HG02885 (cell line): ENCODE measurements around the gene SCN5A.

Experiments
- ATAC-seq: cut with Tn5 transposase; IDR thresholded peaks from one replicate; pipeline ENCODE4 v1.9.1; 2021; ENCODE audit warnings: mild to moderate bottlenecking; ENCODE audit not compliant: unreplicated experiment, poor library complexity

The SCN5A gene

GRCh38 chr3:38564631-38565338 lies 84.7 kb downstream of the SCN5A start:
- no peak for ATAC-seq

DNA sequence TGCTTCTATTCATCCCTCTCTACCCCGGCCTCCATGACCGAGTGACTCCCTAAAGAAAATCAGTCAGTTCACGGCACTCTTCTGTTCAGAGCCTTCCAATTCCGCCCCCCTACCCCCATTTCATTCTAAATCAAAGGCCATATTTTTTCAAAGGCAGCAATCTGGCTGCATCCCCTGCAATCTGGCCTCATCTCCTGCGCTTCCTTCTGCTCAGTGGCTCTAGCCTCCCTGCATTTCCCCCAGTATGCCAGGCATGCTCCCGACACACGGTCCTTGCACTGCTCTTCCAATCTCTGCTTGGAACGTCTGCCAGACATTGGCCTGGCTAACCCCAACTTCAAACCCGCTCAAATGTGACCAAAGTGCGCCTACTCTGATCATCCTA lies 85.6 kb downstream of the SCN5A start:
- no peak for ATAC-seq

- ATAC-seq: no peak
These were observed 86.2 kb downstream of the SCN5A start for GRCh38 chr3:38563070-38563885.

DNA sequence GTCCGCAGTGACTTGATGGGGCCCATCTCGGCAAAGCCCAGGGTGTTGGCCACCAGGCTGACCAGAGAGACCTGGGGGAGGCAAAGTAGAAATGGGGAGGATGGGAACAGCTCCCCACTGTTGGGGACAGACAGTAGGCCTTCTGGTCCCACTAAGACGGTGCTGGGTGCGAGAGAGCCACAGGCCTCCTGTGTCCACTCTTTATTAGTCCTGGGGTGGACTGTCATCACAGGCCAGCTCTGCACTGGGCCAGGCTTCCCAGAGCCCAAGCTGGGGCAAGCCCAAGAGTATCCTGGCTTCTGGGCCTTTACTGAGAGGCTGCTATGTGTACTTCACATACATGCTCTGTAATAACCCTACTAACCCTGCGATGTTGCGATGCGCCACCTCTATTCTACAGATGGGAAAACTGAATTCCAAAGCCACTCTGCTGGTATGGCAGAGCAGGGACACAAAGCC lies 87.0 kb downstream of the SCN5A start:
- no peak for ATAC-seq

- ATAC-seq: no peak
These were observed 87.6 kb downstream of the SCN5A start for GRCh38 chr3:38561746-38562466.

DNA sequence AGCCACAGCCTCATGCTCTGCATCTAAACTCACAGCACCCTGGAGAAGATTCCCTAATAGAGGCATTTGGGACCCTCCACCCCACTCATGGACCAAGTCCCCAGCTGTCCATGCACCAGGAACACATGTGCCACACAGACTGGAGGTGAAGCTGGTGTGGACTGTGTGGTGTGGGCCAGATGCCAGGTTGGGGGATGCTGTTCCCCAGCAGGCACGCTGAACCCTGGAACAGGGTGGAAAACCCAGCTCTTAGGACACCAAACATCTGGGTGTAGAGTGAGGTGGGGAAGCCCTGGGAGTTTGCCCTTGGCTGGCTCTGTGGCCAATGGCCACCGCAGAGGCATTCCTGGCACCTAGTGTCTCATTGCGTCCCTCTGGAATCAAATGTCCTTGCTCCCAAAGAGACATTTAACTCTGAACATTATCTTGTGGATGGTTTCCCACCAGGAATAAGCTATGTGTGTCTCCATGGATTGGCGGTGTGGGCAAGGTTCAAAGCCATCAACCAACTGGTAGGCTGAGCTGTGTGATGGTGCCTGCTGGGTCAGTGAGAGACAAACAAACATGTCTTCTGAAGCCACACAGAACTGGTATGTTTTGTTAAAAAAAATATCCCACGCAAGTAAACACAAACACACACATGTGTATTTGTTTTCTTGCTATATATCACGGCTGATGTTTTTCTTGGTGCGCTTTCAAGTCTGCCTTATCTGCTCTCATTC lies 88.3 kb downstream of the SCN5A start:
- ATAC-seq: no peak

- ATAC-seq: no peak
These were observed 89.2 kb downstream of the SCN5A start for GRCh38 chr3:38560284-38560683.

- ATAC-seq: no peak
These were observed 90.6 kb downstream of the SCN5A start for GRCh38 chr3:38558864-38559263.

GRCh38 chr3:38556640-38557358 lies 92.7 kb downstream of the SCN5A start:
- ATAC-seq: no peak

DNA sequence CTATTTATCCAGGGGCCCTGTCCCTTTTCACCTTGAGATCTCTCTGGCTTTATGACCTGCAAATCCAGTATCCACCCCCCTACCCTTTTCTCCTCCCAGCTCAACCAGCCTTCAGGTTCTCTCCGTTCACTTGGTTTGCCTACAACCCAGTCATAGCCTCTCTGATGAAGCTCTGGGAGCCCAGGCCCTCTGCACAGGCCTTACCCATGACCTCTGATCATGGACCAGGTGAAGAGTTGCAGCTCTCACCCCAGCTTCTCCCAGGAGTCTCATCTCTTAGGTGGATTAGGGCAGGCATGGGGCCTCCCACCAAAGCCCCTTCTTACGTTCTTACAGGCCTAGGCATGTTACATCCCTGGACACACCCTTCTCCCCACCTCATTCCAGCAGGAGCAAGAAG lies 93.6 kb downstream of the SCN5A start:
- no peak for ATAC-seq

- no peak for ATAC-seq
These were observed 94.2 kb downstream of the SCN5A start for GRCh38 chr3:38555149-38555840.

DNA sequence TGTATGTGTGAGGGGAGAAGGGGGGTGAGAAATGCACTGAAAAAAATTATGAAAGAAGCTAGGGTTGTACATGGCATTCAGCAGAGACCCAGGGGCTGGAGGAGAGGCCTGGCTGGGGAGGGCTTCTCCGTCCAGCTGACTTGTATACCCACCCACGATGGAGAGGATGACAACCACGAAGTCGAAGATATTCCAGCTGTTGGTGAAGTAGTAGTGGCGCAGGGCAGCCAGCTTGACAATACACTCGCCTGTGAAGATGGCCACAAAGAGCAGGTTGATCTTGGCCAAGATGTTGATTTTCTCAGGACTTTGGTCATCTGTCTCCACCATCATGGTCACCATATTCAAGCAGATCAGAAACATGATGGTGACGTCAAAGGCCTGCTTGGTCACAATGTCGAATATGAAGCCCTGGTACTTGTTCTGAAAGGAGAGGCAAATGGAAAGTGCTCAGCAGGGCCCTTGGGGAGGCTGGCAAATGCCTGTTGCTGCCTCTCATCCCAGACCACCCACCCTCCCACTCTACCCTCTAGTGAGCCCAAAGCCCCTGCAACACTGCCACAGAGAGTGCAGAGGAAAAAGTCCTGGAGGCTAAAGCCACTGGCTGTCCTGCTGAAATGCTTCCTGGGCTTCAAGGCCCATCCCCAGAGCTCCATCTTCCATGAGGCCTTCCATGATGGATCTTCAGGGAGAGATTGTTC lies 95.2 kb downstream of the SCN5A start:
- ATAC-seq: no peak

DNA sequence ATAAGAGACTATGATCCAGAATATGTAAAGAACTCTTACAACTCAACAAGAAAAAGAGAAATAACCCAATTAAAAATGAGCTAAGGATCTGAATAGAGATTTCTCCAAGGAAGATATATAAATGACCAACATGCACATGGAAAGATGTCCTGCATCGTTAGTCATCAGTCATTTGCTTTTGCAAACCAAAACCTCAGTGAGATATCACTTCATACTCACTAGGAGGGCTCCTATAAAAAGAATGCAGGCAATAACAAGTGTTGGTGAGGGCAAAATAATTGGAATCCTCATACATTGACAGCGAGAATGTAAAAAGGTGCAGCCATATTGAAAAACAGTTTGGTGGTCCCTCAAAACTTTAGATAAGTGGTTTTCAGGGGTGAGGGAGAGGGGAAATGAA lies 96.4 kb downstream of the SCN5A start:
- ATAC-seq: no peak

GRCh38 chr3:38552364-38552763 lies 97.1 kb downstream of the SCN5A start:
- ATAC-seq: no peak

DNA sequence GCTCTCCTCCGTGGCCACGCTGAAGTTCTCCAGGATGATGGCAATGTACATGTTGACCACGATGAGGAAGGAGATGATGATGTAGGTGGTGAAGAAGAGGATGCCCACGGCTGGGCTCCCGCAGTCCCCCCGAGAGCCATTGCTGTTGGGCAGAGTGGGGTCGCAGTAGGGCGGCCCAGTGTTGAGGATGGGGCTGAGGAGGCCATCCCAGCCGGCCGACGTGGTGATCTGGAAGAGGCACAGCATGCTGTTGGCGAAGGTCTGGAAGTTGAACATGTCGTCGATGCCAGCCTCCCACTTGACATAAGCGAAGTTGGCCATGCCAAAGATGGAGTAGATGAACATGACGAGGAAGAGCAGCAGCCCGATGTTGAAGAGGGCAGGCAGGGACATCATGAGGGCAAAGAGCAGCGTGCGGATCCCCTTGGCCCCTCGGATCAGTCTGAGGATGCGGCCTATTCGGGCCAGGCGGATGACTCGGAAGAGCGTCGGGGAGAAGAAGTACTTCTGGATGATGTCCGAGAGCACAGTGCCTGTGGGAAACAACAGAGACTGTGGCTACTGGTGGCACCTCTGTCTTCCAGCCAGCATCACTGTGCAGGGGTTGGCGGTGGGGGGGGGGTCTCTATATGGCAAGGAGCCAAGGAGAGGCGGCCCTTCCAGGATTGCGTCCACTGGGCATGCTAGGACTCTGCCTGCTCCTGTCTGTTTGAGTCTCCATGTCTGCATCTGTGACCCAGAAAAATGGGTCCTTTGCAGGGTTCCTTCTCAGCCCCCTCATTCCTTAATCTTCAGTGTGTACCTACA lies 98.3 kb downstream of the SCN5A start:
- ATAC-seq: no peak

GRCh38 chr3:38549957-38550840 lies 99.3 kb downstream of the SCN5A start:
- no peak for ATAC-seq

DNA sequence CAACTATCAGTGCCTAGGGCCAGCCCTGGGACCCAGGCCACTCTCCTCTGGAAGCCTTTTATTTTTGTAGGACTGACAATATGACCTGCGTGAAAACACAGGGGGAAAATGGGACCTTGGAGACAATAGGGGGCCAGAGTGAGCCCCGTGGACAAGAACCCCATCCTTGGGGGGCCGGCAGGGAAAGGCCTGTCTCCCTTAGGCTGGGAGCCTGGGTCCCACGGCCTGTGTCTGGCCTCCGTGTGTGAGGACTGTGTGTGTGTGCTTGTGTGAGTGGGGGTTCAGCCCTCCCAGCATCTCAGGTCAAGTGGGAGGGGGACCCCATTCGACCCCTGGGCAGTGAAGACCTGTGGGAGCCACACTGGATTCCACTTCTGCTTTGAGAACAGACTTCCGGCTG lies 100.0 kb downstream of the SCN5A start:
- no peak for ATAC-seq
